Dermis microvascular lymphatic vessel endothelial cell (primary cell): Measurements from ENCODE around the gene WDR73. TPM values are rescaled to one million over a fixed set of nuclear protein-coding genes. Genes with fewer than 3 reads are reported as not detected.

Source experiments
- DNase-seq, 2 donors: peaks; one replicate each; pipeline versions ENCODE4 v3.0.0 to v3.0.0-alpha.2; 2010; ENCODE audit warnings: low read depth in 2 of 2
- total RNA-seq: library from RNA; depleted of rRNA; stranded (reverse); fragments of >200 nt; gene quantifications from 2 replicates; pipeline ENCODE4 v1.2.1, GENCODE V29; 2014

The WDR73 gene
- total RNA-seq, 1 donor from 2014 or later, result 17.5 TPM

DNA sequence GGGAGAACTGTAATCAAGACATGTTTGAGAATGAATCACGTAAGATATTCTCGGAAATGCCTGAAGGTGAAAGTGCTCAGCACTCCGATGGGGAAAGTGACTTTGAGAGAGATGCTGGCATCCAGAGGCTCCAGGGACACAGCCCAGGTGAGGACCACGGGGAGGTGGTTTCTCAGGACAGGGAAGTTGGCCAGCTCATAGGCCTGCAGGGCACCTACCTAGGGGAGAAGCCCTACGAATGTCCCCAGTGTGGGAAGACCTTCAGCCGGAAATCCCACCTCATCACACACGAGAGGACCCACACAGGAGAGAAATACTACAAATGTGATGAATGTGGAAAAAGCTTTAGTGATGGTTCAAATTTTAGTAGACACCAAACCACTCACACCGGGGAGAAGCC lies 33.5 kb downstream of the WDR73 start:
- DNase-seq, result no peak

DNA sequence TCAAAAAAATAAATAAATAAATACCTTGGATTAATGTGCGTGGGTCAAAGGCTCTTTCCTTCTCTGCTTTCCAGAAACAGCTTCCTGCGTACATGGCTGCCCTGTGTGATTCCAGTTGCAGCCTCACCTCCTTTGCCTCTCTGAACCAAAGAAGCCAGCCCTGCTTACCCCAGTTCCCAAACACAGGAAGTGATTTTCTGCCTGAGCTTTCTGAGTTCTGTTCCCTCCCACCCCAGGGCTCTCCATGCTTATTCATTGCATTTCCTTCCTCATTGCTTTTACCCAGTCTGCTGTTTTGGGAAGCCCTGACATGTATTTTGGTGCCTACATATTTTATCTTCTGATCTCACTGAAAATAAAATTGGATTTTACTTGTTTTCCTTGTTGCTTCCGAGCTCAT lies 37.8 kb downstream of the WDR73 start:
- peak in 1 of 2 donors; percentile 45 for DNase-seq

DNA sequence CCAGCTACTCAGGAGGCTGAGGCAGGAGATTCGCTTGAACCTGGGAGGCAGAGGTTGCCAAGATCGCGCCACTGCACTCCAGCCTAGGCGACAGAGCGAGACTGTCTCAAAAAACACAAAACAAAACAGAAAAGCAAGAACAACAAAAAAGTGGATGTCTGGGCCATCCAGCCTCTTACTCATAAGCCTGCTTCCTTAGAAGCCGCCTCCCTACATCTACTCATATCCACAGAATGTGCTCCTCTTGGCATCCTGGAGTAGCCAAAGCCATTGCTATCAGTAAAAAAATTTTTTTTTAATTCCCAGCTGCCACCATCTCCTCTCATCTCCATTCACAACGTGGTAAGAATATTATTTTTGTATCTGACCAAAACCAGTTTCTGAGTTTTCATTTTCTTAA lies 42.5 kb downstream of the WDR73 start:
- DNase-seq, result peak in 1 of 2 donors; percentile 48

- DNase-seq, result no peak
Measured at GRCh38 chr15:84609818-84610525, 44.1 kb downstream of the WDR73 start.

DNA sequence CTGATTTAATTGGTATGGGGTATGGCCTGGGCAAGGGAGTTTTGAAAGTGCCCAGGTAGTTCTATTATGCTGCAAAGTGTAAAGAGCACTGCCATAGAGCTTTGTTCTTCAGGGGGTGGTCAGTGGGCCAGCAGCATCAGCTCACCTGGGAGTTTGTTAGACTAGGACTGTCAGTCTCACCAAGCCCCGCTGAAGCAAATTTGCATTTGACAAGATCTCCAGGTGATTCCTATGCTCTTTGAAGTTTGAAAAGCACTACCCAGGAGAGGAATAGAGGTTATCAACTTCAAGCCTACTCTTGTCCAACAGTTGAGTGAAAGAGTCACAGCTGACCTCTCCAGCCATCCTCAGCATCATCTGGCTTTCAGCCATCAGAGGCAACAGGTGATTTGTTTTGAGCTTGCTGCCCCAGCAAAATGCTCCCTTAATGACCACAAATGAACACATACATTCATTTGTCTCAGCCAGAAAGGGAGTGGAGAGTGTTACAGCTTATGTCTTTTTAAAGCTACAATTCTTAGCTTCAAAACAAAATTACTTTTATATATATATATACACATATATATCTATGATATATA lies 45.3 kb downstream of the WDR73 start:
- DNase-seq, result no peak

DNA sequence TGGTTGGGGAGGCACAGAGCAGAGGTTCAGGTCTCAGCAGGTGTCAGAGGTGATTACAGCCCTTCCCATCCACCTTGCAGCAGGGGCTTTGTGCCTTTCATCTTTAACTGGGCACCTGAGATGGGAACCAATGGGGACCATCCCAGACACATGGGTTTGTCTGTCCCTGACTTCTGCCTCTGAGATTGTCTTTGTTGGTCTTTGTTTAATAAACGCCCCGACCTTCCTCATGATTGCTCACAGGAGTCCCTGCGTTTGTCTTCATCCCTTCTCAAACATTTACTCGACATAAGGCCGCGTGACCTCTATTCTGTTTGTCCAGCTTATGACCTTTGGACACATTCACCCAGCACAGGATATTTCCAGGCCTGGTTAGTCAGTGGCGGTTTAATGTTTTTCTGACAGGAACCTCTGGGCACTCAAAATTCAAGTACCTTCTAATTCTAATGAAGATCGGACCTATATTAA lies 47.4 kb downstream of the WDR73 start:
- DNase-seq, result peak in 1 of 2 donors; percentile 57

GRCh38 chr15:84605554-84605882 lies 48.6 kb downstream of the WDR73 start:
- DNase-seq, result no peak

- no peak for DNase-seq
Measured at GRCh38 chr15:84604826-84605553, 49.1 kb downstream of the WDR73 start.

- no peak for DNase-seq
Measured at GRCh38 chr15:84603630-84604379, 50.3 kb downstream of the WDR73 start.

- DNase-seq, result no peak
Measured at GRCh38 chr15:84601555-84601838, 52.6 kb downstream of the WDR73 start.

- DNase-seq, result peak; percentile 83 to 96
Measured at GRCh38 chr15:84600687-84601554, 53.2 kb downstream of the WDR73 start, which contains the start of gene ZSCAN2. Gene ZSCAN2 (plus strand): TSS chr15:84601009. CDS start chr15:84603928, 2,919 bp downstream.

- peak; percentile 64 to 88 for DNase-seq
Measured at GRCh38 chr15:84600331-84600686, 53.8 kb downstream of the WDR73 start.

DNA sequence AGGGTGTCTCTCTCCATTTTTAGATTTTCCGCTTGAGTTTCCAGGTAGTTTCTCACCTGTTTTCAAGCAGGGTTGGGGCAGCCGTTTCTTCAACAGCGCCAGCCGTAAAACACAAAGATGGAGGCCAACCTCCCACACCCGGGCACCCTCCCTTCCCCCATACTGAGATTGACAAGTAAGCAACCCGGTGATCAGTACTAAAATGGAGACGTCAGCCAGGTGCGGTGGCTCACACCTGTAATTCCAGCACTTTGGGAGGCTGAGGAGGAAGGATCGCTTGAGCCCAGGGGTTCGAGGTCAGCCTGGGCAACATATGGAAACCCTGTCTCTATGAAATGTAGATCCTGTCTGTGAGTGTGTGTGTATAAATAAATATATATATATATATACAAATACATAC lies 54.2 kb downstream of the WDR73 start:
- DNase-seq, result no peak

DNA sequence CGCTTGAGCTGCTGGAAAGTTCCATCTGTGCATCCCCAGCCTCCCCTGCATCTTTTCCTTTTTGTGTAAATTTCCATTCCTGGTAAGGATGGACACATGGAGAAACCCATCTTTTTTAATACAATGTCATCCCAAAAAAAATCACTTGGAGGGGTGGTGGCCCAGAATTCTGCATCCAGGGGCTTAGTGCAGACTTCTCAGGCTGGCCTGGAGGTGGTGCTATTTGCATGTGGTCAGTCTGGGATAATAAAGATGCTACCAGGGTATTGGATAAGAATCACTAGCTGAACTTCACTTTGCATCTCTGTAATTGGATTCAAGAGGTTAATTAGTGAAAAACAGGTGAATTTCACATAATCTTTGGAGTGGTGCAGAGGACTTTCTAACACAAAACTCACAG lies 55.1 kb downstream of the WDR73 start:
- DNase-seq, result peak; percentile 51 to 80

DNA sequence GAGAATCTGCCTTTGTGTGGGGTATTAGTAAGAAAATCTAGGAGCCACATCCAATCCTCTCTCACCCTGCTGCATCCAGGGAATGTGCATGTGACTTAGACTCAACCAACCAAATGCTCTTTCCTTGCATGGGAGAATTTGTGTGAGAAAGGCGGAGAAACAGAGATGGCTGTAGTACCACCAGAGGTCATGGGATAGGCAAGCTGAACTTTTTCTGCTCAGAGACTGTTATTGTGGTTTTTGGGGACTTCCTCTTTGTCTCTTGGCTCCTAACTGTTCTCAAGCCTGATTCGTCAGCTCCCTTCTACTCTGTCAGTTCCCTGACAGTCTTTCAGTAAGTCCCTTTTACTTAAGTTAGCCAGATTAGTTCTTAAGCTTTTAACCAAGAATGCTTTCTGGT lies 55.8 kb downstream of the WDR73 start:
- DNase-seq, result no peak

- DNase-seq, result no peak
Measured at GRCh38 chr15:84597296-84597695, 56.8 kb downstream of the WDR73 start.

DNA sequence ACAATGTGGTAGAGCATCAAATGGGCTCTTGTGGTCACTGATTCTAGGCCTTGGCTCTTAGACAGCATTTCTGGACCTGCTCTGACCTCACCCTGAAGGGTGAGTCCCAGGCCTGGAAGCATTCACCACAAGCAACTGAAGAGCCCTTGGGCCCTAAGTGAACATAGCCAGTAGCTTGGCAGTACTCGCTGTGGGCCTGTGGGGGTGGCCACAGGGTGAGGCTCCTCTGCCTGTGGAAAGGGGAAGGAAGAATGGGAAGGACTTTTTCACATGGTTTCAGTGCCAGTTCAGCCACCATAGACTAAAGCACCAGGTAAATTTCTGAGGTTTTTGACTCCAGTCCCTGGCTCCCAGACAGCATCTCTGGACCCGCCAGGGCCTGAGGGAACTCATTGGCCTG lies 58.4 kb downstream of the WDR73 start:
- DNase-seq, result no peak

DNA sequence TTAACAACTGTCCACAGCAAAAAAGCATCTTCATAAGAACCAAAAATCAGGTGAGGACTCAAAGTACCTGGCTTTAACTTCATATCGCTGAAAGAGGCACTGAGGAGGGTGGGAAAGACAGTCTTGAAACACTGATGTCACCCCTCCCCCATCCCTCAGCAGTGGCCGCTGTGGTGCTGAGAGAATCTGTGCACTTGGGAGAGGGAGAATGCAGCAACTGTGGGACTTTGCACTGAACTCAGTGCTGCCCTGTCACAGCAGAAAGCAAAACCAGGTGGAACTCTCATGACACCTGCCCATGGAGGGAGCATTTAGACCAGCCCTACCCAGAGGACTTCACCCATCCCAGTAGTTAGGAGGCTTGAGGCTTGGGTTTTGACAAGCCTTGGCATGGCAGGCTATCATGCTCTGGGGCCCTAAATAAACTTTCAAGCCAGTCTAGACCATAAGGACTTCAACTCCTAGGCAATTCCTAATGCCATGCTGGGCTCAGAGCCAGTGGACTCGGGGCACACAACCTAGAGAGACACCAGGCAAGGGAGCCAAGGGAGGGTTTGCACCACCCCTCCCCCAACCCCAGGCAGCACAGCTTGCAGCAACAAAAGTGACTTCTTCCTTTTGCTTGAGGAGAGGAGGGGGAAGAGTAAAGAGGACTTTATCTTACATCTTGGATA lies 59.3 kb downstream of the WDR73 start:
- DNase-seq, result no peak

DNA sequence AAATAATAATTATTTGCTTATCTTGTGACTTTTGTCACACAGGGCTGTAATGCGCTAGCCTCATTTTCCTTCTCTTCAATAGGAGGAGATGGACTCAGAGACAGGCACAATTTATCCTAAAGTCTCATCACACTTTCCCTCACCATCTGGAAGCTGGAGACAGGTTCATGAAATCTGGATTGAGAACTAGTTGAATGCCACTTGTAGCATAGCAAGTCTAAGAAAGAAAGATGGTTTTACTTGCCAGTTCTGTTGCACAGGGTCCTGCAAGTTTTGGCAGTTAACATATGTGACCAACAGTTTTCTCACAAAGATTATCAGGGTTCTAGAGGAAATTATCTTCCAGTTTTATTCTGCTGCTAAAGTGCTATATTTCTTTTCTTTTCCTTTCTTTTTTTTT lies 62.3 kb downstream of the WDR73 start:
- DNase-seq, result no peak

DNA sequence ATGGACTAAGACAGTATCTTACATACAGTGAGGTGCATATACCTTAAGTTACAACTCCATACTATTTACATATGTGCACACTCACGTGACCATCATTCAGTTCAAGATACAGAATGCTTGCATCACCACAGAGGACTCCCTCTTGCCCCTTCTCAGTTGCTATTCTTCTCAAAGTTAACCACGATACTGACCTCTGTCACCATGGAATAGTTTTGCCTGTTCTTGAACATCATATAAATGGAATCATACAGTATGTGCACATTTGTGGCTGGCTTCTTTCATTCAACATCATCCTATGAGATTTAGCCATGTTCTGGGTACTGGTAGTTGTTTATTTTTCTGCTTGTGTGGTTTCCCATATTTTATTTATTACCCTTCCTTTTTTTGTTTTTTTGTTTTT lies 63.7 kb downstream of the WDR73 start:
- no peak for DNase-seq
